Cardiac fibroblast (primary cell): ENCODE measurements around the gene KCNE3.
A peak's percentile ranks its signal among the peaks of the same experiment; 100 is the strongest.
"Not testable (repeated sequence)": the region's sequence is repeated elsewhere in the genome, so short reads cannot be mapped to it uniquely, and the experiment has no call there.

Experiments
- DNase-seq, 2 donors: peaks; one replicate each; pipeline versions ENCODE4 v3.0.0 to v3.0.0-alpha.2; 2010; ENCODE audit warnings: low read depth in 2 of 2
- H3K4me3 ChIP-seq, 2 donors: replicated peaks in 1 of 2; 1 replicate in 1 of 2; 2 replicates in 1 of 2; pipeline ENCODE4 v1.5.1; 2011; ENCODE audit warnings: low read depth in 2 of 2, low read length in 2 of 2, mild to moderate bottlenecking in 2 of 2, moderate library complexity in 1 of 2
- TF ChIP-seq, protein P1 (sequence below): IDR thresholded peaks from one replicate; pipeline ENCODE4 v1.5.1; 2011; ENCODE audit warnings: low read depth, mild to moderate bottlenecking, low read length, inconsistent platforms

KCNE3 gene

DNA sequence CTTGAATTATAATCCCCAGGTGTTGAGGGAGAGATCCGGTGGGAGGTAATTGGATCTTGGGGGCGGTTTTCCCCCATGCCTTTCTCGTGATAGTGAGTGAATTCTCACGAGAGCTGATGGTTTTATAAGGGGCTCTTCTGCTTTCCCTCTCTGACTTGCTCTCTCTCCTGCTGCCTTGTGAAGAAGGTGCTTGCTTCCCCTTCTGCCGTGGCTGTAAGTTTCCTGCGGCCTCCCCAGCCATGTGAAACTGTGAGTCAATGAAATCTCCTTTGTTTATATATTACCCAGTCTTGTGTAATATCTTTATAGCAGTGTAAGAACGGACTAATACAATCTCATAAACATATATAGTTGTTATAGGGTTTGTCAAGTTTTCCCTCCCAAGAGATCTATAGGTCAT lies 32.8 kb downstream of the KCNE3 start:
- TF ChIP-seq, protein P1, sequence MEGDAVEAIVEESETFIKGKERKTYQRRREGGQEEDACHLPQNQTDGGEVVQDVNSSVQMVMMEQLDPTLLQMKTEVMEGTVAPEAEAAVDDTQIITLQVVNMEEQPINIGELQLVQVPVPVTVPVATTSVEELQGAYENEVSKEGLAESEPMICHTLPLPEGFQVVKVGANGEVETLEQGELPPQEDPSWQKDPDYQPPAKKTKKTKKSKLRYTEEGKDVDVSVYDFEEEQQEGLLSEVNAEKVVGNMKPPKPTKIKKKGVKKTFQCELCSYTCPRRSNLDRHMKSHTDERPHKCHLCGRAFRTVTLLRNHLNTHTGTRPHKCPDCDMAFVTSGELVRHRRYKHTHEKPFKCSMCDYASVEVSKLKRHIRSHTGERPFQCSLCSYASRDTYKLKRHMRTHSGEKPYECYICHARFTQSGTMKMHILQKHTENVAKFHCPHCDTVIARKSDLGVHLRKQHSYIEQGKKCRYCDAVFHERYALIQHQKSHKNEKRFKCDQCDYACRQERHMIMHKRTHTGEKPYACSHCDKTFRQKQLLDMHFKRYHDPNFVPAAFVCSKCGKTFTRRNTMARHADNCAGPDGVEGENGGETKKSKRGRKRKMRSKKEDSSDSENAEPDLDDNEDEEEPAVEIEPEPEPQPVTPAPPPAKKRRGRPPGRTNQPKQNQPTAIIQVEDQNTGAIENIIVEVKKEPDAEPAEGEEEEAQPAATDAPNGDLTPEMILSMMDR: no peak
- DNase-seq: peak in 1 of 2 donors; percentile 44
- no peak overlapping the region for H3K4me3 ChIP-seq

DNA sequence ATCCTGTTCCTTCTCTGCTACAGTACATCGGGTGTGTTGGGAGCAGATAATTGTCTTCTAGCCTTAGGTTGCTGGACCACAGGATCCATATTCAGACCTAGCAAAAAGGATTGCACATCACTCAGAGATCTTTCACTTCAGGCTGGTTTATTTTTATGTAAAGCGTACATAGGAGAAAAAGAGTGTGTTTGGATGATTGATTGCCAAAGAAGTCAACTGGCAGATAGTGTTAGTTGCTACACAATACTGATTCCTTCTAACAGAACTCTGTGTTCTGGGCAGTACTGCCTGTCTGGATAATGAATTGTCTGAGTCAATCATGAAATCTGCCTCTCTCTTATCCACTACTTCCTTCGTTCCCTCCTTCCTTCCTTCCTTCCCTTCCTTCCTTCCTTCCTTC lies 38.1 kb downstream of the KCNE3 start:
- DNase-seq: no peak

DNA sequence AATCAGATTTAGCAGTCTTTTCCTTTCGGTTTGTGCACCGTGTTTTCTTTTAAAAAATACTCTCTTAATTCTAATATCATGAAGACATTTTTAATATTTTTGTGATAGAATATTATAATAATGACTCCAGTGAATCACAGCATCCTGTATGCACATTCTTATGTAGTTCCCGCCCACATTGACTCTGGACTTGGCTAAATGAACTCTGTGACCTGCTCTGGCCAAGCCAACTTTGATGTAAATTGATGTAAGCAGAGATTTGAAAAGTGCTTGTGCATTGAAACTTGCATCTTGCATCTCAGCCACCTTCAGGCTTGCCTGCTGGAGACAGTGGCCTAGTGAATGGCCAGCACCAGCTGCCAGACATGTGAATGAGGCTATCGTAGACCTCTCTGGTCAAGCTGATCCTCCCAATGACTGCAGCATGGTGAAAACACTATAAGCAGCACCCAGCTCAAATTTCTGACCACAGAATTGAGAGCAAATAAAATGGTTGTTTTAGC lies 39.9 kb downstream of the KCNE3 start:
- H3K4me3 ChIP-seq: no peak overlapping the region
- peak in 1 of 2 donors; percentile 59 for DNase-seq
- TF ChIP-seq, protein P1: no peak

More for the DNA sequence above, 38.1 kb downstream of the KCNE3 start:
- H3K4me3 ChIP-seq: no peak overlapping the region
- TF ChIP-seq, protein P1: no peak

DNA sequence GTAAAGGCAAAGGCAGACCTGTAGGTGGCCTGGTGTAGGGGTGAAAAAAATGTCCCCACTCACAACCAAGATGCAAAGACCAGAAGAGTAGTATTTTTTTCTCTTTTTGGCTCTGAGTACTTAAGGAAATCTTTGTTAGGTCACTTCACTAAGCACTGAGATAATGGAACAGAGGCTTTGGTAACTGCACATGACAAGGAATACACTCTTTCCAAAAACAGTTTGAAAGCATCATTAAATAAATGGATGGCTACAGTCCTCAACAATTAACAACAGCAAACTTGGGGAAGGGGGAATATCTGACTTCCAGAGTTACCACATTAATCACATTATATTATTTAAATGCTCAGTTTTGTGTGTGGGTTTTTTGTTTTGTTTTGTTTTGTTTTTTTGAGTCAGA lies 42.2 kb downstream of the KCNE3 start:
- TF ChIP-seq, protein P1: no peak
- no peak for DNase-seq
- no peak overlapping the region for H3K4me3 ChIP-seq

DNA sequence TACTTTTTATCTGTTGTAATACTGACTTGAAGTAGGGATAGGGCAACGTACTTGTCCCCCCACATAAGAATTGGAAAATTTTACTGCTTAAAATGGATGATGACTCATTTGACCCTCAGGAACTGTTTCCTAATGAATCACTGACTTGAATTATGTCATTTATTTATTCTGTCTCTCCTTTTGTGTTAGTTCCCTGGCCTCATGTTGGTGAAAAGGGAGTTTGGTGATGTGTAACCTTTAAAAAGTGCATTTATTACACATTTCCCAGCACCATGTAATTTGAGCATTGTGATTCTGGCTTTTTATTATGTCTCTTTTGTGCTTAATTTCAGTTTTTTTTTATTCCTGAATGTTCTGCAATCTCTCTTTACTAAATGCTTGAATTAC lies 48.8 kb downstream of the KCNE3 start:
- DNase-seq: peak; percentile 59 to 89
- no peak overlapping the region for H3K4me3 ChIP-seq
- TF ChIP-seq, protein P1: no peak

DNA sequence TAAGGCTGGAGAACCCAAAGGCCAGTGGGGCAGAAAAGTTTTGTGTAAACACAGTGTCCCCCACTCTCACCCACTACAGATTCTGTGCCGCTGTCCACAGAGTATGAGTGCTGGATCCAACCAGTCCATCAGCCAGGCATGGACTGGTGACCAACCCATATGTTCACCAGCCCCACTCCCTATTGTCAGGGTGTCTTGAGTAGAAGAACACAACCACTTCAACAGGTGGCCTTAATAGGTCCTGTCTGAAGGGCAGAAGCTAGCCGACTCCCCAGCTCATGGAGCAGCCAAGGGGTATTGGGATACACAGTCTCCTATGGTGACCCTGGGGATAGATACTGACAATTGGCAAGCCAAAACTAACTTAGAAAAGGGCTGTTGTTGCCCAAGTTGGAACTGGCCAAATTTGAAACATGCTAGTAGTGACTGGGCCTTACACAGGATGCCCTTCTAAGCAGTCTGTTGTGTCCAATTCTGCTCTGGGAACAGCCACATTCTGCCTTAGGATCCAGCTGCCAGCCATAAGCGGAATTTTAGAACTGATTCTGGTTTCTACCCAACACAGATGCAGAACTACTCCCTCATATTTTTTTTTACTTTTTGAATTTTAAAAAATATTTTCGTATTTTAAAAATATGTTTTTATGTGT lies 49.4 kb downstream of the KCNE3 start:
- TF ChIP-seq, protein P1: no peak
- no peak overlapping the region for H3K4me3 ChIP-seq
- DNase-seq: no peak

DNA sequence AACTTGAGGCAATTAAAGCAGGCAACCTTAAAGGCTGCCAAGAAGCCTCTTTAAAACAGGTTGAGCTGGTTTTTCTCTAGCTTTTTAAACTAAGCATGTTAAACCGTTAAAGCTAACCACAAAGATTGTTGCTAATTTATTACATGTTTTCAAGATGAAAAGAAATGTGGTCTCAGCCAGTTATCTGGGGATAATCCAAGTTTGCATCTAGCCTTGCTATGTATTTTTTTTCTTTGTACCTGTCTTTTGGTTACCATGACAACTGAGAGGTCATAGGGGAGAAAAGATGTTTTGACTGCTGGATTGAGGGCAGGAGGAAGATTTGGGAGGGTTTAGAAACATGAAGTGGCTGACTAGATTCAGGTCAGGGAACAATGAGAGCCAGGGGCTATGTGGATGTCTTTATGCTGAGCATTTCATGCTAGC lies 50.0 kb downstream of the KCNE3 start:
- DNase-seq: no peak
- H3K4me3 ChIP-seq: no peak overlapping the region
- TF ChIP-seq, protein P1: no peak

DNA sequence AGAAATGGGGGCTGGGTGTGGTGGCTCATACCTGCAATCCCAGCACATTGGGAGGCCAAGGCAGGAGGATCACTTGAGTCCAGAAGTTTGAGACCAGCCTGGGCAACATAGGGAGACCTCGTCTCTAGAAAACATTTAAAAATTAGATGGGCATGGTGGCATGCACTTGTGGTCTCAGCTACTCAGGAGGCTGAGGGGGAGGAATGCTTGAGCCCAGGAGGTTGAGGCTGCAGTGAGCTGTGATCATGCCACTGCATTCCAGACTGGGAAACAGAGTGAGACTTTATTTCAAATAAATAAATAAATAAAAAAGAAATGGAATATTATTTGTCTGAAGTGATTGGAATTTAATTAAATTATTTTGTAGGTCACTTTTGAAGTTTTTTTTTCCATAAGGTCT lies 50.4 kb downstream of the KCNE3 start:
- DNase-seq, H3K4me3 ChIP-seq: not testable (repeated sequence)
